Measurements from ENCODE around the gene OR6A2.

Gene OR6A2

DNA sequence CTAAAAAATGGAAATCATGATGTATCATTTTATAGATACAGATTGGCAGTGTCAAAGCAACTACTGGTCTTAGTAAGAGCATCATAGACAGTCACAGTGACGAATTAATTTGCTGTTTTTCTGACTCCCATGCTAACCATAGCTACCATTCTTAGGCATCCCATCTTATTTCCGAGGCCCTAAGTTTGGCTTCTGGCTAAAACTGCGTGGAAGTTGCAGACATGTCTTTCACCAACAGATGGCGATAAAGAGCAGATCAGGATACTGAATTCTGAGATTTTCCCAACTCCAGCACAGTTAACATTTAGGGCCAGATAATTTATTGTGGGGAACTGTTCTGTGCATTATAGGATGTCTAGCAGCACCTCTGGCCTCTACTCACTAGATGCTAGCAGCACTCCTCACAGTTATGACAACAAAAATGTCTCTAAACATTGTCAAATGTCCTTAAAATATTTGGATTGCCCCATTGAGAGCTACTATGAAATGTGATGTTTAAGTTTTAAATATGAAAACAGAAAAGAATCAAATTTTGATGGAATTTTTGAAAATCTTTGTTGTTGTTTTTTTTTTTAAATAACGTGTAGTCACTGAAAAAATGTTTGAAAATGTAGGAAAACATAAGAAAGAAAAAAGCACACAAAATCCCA lies 44.1 kb downstream of the OR6A2 start:
- peak; percentile 3 for DNase-seq

DNA sequence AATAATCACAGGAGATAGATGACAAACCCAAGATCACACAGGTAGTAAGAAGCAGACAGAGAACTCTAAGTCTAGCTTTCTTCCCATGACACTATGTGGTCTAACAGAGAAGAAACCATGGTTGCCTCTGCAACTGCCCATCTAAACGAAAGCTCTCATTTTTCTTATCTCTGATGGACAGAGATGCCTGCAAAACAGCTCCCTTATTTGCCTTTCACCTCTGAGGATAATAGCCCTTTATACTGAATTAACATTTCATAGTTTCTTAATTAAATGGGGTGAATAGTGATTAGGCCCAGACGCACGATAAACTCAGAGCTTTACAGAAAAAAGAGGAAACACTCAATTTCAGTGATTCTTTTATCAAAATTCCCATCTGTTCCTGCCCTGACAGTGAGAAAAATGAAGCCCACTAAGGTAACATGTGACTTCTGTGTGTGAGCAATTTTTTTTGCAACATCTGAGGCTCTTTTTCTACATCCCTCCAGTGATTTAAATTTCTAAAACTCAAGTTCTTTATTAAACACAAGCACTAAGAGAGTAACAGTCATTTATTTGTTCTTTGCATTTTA lies 52.3 kb downstream of the OR6A2 start:
- DNase-seq: no peak

DNA sequence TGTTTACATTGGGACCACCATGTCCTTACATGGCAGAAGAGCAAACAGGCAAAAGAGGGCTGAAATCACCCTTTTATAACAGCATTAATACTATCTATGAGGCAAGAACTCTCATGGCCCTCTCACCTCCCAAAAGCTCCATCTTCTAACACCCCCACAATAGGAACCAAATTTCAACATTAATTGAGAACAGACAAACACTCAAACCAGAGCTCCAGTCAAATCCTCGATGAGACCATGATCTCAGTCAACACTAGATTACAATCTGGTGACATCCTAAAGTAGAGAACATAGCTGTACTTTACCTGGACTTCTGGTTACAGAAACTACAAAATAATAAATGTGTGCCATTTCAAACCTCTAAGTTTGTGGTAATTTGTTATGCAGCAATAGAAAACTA lies 52.9 kb downstream of the OR6A2 start:
- DNase-seq: no peak

DNA sequence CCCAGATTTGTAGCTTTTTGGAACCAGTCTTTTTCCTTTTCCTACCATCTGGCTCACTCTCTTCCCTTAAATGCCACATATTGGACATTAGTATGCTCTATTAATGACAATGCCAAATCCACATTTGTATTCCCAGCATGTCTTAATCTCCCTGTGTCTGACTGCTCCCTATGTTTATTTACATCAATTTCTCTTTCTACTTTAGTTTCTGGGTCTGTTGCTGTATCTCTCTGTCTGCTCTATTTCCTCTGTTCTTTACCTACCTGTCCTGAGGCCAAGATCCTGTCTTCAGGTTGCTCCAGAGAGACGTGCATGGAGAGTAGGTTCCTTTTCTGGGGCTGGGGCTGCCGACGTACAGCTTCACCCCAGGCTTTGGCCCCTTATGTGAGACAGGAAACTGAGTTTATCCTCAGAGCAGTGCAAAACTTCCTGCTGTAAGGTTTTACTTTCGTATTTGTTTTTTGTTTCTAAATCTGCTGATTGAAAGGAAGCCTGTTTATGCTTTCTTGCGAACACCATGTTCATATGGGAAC lies 53.3 kb downstream of the OR6A2 start:
- DNase-seq: no peak

DNA sequence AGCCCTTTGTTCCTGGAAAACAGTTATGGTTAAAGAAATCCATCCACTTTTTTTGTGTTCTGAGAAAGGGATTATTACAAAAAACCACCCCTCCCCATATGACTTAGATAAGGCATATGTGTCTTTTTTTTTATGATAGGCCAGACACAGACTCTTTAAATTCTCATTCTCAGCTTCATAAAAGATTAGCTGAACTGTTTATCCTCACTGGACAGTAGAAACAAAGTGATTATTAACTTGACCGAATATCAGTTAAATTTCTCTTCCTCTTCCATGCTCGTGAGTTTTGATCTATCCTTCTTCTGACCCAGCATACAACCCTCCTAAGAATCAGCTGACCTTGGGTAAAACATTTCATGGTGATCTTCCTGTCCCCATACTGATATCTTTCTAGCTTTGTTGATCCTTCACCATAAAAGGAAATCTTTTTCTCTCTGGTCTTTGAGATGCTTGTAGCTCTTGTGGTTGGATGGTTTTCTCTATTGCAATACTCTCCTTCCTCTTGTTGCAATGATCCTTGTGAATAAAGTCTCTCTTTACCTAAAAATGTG lies 53.9 kb downstream of the OR6A2 start:
- DNase-seq: no peak

DNA sequence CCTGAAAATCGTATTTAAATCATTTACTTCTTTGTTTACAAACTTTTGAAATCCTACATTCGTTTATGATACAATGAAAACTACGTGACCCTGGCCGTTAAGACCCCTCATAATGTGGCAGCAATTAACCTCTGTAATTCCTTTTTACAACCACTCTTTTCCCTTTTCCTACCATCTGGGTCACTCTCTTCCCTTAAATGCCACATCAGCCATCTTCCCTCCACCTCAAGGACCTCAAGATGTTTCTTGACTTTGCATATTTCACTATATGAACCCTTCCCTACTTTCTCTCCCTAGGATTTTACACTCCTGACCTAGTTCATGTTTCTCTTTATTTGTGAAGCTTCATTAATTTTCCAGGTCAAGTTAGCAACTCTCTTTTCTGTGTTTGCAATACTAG lies 54.5 kb downstream of the OR6A2 start:
- no peak for DNase-seq

DNA sequence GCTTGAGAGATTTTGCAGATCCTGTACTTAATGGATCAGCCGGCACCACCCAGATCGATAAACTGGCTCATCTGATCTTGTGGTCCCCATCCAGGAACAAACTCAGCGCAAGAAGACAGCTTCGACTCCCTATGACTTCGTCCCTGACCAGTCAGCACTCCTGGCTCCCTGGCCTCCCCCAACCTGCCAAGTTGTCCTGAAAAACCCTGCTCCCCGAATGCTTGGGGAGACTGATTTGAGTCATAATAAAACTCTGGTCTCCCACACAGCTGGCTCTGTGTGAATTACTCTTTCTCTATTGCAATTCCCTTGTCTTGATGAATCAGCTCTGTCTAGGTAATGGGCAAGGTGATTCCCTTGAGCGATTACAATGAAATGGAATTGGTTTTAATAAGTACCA lies 57.2 kb downstream of the OR6A2 start:
- DNase-seq: no peak

Data from NCI-H2029 treated with DMSO at 0.1 percent for 48 hours (cell line).